ENCODE data around the gene RAD1. TPM values are rescaled to one million over a fixed set of nuclear protein-coding genes. Genes with fewer than 3 reads are reported as not detected.

Gene RAD1
- total and polyA plus RNA-seq, 2 of the 8 experiments (the other 6 are each of a cell fraction or from before 2014, with no cell fraction given) = 15.1 to 37.3 TPM

DNA sequence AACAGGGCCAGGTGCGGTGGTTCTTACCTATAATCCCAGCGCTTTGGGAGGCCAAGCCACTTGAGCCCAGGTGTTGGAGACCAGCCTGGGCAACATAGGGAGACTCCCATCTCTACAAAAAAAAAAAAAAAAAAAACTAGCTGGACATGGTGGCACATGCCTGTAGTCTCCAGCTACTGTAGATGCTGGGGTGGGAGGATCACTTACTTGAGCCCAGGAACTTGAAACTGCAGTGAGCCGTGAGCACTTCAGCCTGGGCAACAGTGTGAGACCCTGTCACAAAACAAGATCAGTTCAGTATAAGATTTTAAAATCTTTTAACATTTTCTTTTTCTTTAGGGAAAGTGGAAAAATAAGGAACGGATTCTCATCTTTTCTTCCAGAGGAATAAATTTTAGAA is 2.7 kb upstream of the RAD1 start:
- ChIA-PET POLR2A (ENCODE audit: partially characterized antibody) (interaction anchor here (0.8 to 5.1 kb wide), 6 partner anchors 11 to 85 kb away, joined by 3 to 52 read pairs (median 4); partner anchors contain the start of gene DNAJC21), CTCF (ENCODE audit: partially characterized antibody) (interaction anchor here (1.0 to 1.4 kb wide), 2 partner anchors 10 to 20 kb away, joined by 3 to 6 read pairs; no protein-coding TSS in a partner anchor)
- H3K23ac ChIP-seq (ENCODE audit: insufficient read length) = no peak overlapping the region
- no peak overlapping the region for H3K14ac ChIP-seq (ENCODE audit: insufficient read length)
- H2BK15ac ChIP-seq (ENCODE audit: low read length) = no peak overlapping the region
- no peak overlapping the region for H3K4ac ChIP-seq (replicated peaks; ENCODE audit: insufficient read length, low read depth, low read length)
- peaks cover 0 to 3% (median under 1%) of the 10 kb centered on the region in 4 experiments; a peak in 1 of 7 replicates for H3K4me1 ChIP-seq (replicated peaks in 1 of 4; ENCODE audit: control insufficient read depth in 3 of 4, insufficient read depth in 4 of 4, low read length in 3 of 4)
- no peaks in the 10 kb centered on the region for H3K9me3 ChIP-seq (ENCODE audit: insufficient read depth in 2 of 2, low read depth in 1 of 2, low read length in 1 of 2)
- H3K4me2 ChIP-seq (ENCODE audit: insufficient read depth in 1 of 2, low read depth in 2 of 2, low read length in 2 of 2) = no peak overlapping the region; a peak in 1 of 4 replicates
- no peak overlapping the region for H4K5ac ChIP-seq (ENCODE audit: insufficient read length, low read depth, low read length)
- peaks cover 2 to 51% (median 31%) of the 10 kb centered on the region in 4 experiments for H3K36me3 ChIP-seq (ENCODE audit: control insufficient read depth in 2 of 4, insufficient read depth in 4 of 4, low read length in 3 of 4)
- no peaks in the 10 kb centered on the region for H3K27me3 ChIP-seq (replicated peaks in 1 of 4; ENCODE audit: control insufficient read depth in 3 of 4, extremely low read depth in 1 of 4, insufficient read depth in 3 of 4, low read length in 3 of 4)
- H3K18ac ChIP-seq (ENCODE audit: extremely low read depth, low read length) = no peak overlapping the region
- no peak overlapping the region for H3K56ac ChIP-seq (replicated peaks; ENCODE audit: insufficient read length, low read depth, low read length)
- H3K9ac ChIP-seq (replicated peaks in 1 of 4; ENCODE audit: extremely low read depth in 1 of 4, low read depth in 3 of 4, low read length in 3 of 4) = no peak overlapping the region
- H2AK5ac ChIP-seq (ENCODE audit: low read depth, low read length) = no peak overlapping the region
- peaks cover 26 to 73% of the 10 kb centered on the region in 2 experiments for H3K79me2 ChIP-seq (ENCODE audit: control insufficient read depth in 1 of 2, insufficient read depth in 2 of 2, low read length in 2 of 2)
- WGBS, 2 experiments (ENCODE audit: extremely low coverage in 1 of 2, insufficient coverage in 1 of 2, insufficient read length in 1 of 2, insufficient replicate concordance in 2 of 2, low coverage in 1 of 2, low lambda C conversion rate in 2 of 2, missing lambda C conversion rate in 1 of 2) = 91% methylated on average over 4 of the region's 4 CpGs; no CpG with 5 or more reads in 1 of the 2 experiments
- peaks cover 10% of the 10 kb centered on the region; the same call in 1 of the 2 replicates for H3K23me2 ChIP-seq (ENCODE audit: low read depth, low read length)
- no peaks in the 10 kb centered on the region for H3K79me1 ChIP-seq (ENCODE audit: low read depth, low read length)
- H2BK20ac ChIP-seq (ENCODE audit: low read length) = no peak overlapping the region
- no peak overlapping the region for H3K4me3 ChIP-seq (ENCODE audit: extremely low read depth in 1 of 4, insufficient read depth in 2 of 4, low read depth in 3 of 4, low read length in 4 of 4)
- H2AFZ ChIP-seq (ENCODE audit: low read length) = no peak overlapping the region
- no peak for DNase-seq (ENCODE audit: low read depth in 1 of 2, low spot score in 2 of 2)
- no peak overlapping the region for H2BK5ac ChIP-seq (ENCODE audit: low read depth, low read length)
- no peak overlapping the region for H2BK120ac ChIP-seq (replicated peaks; ENCODE audit: low read depth, low read length)
- FAIRE-seq = no peak
- no peak overlapping the region for H3K27ac ChIP-seq (ENCODE audit: low read depth, low read length)
- H4K91ac ChIP-seq (replicated peaks; ENCODE audit: insufficient read length, low read length) = no peak overlapping the region
- TF ChIP-seq TCF12 (IDR thresholded peaks at IDR 0.05; ENCODE audit: low read depth, low read length) (no peak), RAD21 (IDR thresholded peaks at IDR 0.05 in 1 of 2, conservative IDR thresholded peaks at IDR 0.05 in 1 of 2; ENCODE audit: low read depth in 2 of 2, low read length in 2 of 2) (no peak), JUND (IDR thresholded peaks at IDR 0.05; ENCODE audit: low read length) (no peak), HDAC2 (IDR thresholded peaks at IDR 0.05; ENCODE audit: borderline replicate concordance in 1 of 2, low read depth in 2 of 2, low read length in 2 of 2) (no peak)
- TF ChIP-seq, protein P1, sequence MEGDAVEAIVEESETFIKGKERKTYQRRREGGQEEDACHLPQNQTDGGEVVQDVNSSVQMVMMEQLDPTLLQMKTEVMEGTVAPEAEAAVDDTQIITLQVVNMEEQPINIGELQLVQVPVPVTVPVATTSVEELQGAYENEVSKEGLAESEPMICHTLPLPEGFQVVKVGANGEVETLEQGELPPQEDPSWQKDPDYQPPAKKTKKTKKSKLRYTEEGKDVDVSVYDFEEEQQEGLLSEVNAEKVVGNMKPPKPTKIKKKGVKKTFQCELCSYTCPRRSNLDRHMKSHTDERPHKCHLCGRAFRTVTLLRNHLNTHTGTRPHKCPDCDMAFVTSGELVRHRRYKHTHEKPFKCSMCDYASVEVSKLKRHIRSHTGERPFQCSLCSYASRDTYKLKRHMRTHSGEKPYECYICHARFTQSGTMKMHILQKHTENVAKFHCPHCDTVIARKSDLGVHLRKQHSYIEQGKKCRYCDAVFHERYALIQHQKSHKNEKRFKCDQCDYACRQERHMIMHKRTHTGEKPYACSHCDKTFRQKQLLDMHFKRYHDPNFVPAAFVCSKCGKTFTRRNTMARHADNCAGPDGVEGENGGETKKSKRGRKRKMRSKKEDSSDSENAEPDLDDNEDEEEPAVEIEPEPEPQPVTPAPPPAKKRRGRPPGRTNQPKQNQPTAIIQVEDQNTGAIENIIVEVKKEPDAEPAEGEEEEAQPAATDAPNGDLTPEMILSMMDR (IDR thresholded peaks at IDR 0.05; ENCODE audit: control extremely low read depth in 1 of 3, insufficient read depth in 1 of 3, low read depth in 1 of 3, low read length in 3 of 3) = no peak
- no peak overlapping the region for H2BK12ac ChIP-seq (ENCODE audit: low read depth, low read length)
- H4K20me1 ChIP-seq (replicated peaks in 1 of 2; ENCODE audit: control insufficient read depth in 1 of 2, insufficient read depth in 2 of 2, low read length in 2 of 2) = peaks cover 0 to 6% of the 10 kb centered on the region in 2 experiments
- no peak overlapping the region for H4K8ac ChIP-seq (ENCODE audit: extremely low read depth, insufficient read depth, low read length)

All from H1 (cell line).